GM19025 (cell line): ENCODE data around the gene KRT9.
"Not testable (repeated sequence)": the region's sequence is repeated elsewhere in the genome, so short reads cannot be mapped to it uniquely, and the experiment has no call there.

Experiments
- ATAC-seq: cut with Tn5 transposase; IDR thresholded peaks from one replicate; pipeline ENCODE4 v1.9.1; 2021; ENCODE audit warnings: mild to moderate bottlenecking, low read depth, moderate library complexity; ENCODE audit not compliant: unreplicated experiment

The KRT9 gene

GRCh38 chr17:41547921-41548843 is 23.7 kb downstream of the KRT9 start:
- no peak for ATAC-seq

- no peak for ATAC-seq
These were observed 24.4 kb downstream of the KRT9 start for GRCh38 chr17:41547378-41547841.

GRCh38 chr17:41546819-41547218 is 25.0 kb downstream of the KRT9 start:
- no peak for ATAC-seq

GRCh38 chr17:41545829-41546410 is 25.9 kb downstream of the KRT9 start:
- ATAC-seq: no peak

GRCh38 chr17:41544935-41545334 is 26.9 kb downstream of the KRT9 start:
- no peak for ATAC-seq

GRCh38 chr17:41544491-41544892 is 27.4 kb downstream of the KRT9 start:
- no peak for ATAC-seq

GRCh38 chr17:41542786-41543185 is 29.1 kb downstream of the KRT9 start:
- ATAC-seq: not testable (repeated sequence)

GRCh38 chr17:41542357-41542756 is 29.5 kb downstream of the KRT9 start:
- ATAC-seq: no peak

- no peak for ATAC-seq
These were observed 30.8 kb downstream of the KRT9 start for GRCh38 chr17:41540921-41541625.

- ATAC-seq: no peak
These were observed 31.7 kb downstream of the KRT9 start for GRCh38 chr17:41539979-41540701.

GRCh38 chr17:41539071-41539492 is 32.8 kb downstream of the KRT9 start:
- ATAC-seq: no peak

GRCh38 chr17:41538565-41538991 is 33.3 kb downstream of the KRT9 start:
- no peak for ATAC-seq

GRCh38 chr17:41537990-41538389 is 33.9 kb downstream of the KRT9 start:
- no peak for ATAC-seq

- no peak for ATAC-seq
These were observed 34.3 kb downstream of the KRT9 start for GRCh38 chr17:41537614-41537954.

- ATAC-seq: no peak
These were observed 34.9 kb downstream of the KRT9 start for GRCh38 chr17:41536741-41537613.

- ATAC-seq: no peak
These were observed 35.9 kb downstream of the KRT9 start for GRCh38 chr17:41535764-41536481.

- no peak for ATAC-seq
These were observed 36.8 kb downstream of the KRT9 start for GRCh38 chr17:41534899-41535546.

- ATAC-seq: no peak
These were observed 38.2 kb downstream of the KRT9 start for GRCh38 chr17:41533613-41534012.
